HuH-7 (cell line): Measurements from ENCODE around the gene ZNF326.
"Not testable (repeated sequence)": the region's sequence is repeated elsewhere in the genome, so short reads cannot be mapped to it uniquely, and the experiment has no call there.

Source experiments
- DNase-seq: peaks from one replicate; pipeline ENCODE4 v3.0.0; 2011; ENCODE audit warnings: low spot score

The ZNF326 gene

GRCh38 chr1:89971600-89971999, 23.3 kb upstream of the ZNF326 start:
- no peak for DNase-seq

DNA sequence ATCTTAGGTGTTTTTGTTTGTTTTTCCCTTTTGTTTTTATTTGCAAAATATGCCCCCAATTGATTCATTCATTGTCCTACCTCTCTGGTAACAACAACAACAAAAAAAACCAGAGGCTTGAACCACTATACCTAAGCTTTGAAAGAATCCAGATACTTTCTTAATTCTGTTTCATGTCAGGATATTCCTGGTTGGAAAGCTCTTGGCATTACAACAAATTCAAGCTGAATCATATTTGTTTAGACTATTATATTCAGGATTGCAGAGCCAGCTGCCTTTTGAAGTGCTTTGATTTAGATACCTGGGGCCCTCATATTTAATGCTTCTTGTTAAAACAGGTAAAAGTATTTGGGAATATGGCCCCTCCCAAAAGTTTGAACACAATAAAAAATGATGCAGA, 22.9 kb upstream of the ZNF326 start:
- no peak for DNase-seq

DNA sequence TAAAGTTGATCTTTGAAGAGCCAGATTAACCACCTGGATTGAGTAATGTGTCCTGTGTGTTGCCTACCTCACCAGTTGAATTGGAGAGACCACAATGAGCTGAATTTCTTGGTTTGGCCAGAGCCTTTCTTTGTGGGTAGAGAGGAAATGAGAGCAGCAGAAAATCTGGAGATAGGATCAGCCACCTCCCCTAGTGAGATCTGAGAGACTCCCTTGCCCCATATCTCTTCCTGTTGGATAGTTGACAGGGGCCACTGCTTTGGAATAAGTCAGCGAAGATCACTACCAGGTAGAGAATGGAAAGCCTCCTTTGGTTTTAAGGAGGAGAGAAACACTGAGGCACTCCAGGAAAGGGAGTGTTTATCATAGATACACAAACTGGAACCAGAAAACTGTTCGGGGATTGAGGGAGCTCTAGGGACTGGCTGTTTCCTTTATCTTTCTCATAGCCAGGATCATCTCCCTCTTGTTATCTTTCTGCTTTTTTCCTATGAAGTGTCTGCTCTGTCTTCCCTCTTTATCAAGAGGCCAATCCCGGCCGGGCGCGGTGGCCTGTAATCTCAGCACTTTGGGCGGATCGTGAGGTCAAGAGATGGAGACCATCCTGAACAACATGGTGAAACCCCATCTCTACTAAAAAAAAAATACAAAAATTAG, 21.3 kb upstream of the ZNF326 start:
- no peak for DNase-seq

DNA sequence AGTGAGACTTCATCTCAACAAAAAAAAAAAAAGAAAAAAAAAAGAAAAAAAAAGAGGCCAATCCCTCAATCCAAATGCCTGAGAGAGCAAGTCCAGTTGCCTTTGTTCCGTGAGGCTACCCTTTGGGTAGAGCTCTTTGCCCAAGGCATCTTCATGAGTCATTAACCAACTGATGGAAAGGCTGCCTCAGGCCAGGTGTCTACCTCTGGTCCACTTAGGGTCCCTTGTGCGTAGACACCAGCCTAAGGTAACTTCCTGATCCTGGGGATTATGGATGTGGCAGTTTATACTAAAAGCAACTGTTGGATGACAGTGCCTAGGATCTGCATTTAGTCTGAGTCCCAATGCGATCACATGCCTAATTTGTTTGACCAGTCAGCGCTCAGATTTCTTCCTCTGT, 20.7 kb upstream of the ZNF326 start:
- no peak for DNase-seq

GRCh38 chr1:89974696-89975470, 20.0 kb upstream of the ZNF326 start:
- no peak for DNase-seq

GRCh38 chr1:89975540-89976125, 19.3 kb upstream of the ZNF326 start:
- no peak for DNase-seq

- no peak for DNase-seq
These were observed 16.2 kb upstream of the ZNF326 start for GRCh38 chr1:89978755-89979154.

DNA sequence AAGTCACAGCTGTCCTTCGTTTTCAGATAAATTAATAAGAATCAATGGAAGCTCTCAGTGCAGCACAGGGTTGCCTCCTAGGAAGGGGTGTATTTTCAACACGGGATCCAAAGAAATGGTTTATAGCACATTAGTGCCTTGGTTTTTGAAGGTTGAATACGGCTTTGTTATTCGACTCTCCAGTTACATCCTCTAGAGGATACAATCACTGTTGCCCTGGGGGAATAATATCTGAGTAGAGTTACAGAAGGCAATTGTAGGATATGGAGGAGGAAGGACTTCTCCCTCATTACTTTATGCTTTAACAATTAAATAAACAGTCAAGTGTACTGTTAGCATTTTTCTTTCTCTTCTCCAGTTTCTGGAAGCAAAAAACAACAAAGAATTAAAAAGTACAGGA, 14.3 kb upstream of the ZNF326 start:
- no peak for DNase-seq

GRCh38 chr1:89982846-89983245, 12.1 kb upstream of the ZNF326 start:
- DNase-seq: not testable (repeated sequence)

GRCh38 chr1:89984564-89985116, 10.3 kb upstream of the ZNF326 start:
- not testable (repeated sequence) for DNase-seq

- DNase-seq: no peak
These were observed 8.9 kb upstream of the ZNF326 start for GRCh38 chr1:89986020-89986419.

DNA sequence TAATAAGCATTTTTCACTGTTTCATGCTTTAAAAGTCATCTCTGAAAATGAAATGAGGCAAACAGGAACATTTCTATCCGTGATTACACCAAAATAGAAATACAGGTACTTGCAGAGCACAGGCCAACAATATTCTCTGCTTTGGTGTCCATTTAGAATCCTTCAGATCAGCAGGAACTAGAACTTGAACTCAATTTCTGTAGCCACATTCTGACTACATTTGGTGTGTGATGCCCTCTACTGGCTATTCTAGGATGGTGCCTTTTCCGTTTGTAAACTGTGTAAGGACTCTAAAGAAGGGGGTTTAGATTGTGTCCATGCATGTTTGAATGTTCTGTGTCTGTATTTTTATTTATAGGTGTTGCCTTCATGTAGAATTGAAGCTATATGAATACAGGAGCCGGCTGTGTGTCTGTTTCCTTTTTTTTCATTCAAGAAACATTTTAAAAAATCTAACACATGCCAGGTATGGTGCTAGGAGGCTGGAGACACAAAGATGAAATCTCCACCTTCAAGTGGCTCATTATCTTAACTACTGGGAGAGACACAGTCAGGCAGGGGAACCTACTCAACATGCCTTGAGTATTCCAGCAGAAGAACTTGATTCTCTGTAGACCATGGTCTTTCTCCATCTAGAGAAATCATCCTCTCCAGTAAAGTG, 7.6 kb upstream of the ZNF326 start:
- DNase-seq: peak; percentile 81

DNA sequence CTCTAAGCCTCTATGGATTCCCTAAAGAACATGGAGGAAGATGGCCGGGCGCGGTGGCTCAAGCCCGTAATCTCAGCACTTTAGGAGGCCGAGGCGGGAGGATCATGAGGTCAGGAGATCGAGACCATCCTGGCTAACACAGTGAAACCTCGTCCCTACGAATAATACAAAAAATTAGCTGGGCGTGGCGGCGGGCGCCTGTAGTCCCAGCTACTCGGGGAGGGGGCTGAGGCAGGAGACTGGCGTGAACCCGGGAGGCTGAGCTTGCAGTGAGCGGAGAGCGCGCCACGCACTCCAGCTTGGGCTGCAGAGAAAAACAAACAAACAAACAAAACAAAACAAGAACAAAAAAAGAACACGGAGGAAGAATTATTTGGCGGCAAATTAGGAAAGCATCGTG, 5.8 kb upstream of the ZNF326 start:
- no peak for DNase-seq

- peak; percentile 45 for DNase-seq
These were observed 5.1 kb upstream of the ZNF326 start for GRCh38 chr1:89989799-89990198.

- DNase-seq: no peak
These were observed 3.7 kb upstream of the ZNF326 start for GRCh38 chr1:89990976-89991831.

DNA sequence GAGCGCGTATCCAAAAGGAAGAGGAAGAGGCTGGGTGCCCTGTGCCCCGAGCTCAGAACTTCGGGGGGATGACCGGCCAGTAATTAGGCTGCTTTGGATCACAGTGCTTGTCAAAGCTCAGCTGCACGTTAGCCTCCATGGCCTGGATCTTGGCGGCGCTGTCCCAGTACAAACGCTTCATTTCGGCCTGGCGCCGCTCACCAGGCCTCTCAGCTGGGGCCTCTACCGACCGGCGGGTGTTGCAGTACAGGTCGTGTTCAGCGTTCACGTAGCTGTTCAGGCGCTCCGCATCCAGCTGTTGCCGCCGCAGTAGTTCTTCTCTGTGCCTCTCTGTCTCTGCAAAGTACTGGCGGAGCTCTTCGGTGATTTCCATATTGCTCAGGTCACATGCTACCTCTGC, 1.4 kb upstream of the ZNF326 start:
- DNase-seq: no peak

DNA sequence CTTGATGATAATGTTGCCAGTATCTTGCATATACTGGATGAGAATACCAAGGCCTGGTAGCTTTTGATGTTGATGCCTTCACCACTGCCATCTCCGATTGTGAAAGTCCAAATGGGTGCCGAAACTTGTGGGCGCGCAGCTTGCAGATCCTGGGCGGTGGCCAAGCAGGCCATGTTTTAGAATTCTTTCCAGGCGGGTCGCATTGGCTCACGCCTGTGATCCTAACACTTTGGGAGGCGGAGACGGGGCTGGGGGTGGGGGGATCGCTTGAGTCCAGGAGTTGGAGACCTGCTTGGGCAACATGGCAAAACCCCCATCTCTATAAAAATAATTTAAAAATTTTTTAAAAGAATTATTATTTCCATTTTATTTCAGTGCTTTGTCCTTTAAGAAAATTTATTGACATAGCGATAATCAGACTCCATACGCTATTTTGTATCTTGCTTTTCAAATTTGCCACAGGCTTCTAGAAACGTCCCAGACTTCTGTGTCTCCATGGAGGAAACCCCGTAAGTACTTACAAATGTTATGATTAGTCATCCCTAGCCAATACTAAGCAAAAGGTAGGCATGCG, 592 bp upstream of the ZNF326 start:
- no peak for DNase-seq

- DNase-seq: no peak
These were observed 914 bp downstream of the ZNF326 start for GRCh38 chr1:89995598-89996449.

DNA sequence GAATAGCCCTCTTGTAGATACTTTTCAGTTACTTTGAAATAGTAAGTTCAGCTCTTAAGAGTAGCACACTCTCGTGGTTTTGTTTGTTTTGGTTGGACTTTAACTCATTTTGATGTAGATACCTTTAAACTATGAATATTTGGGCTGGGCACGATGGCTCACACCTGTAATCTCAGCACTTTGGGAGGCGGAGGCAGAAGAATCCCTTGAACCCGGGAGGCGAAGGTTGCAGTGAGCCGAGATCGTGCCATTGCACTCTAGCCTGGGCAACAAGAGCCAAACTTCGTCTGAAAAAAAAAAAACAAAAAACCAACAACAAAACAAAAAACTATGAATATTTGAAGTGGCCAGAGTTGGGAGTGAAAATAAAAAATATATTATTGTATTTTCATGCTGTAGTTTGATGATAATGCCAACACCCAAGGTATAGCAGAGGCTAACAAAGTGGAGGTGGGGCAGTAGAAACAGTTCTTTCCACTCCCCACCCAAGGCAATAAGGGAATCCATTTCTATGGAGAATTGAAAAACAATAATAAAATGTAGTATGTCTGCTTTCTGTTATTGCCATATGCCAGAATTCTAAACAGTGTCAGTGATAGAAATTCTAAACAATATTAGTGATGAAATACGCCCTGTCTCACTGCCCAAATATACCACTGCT, 1.7 kb downstream of the ZNF326 start:
- no peak for DNase-seq

DNA sequence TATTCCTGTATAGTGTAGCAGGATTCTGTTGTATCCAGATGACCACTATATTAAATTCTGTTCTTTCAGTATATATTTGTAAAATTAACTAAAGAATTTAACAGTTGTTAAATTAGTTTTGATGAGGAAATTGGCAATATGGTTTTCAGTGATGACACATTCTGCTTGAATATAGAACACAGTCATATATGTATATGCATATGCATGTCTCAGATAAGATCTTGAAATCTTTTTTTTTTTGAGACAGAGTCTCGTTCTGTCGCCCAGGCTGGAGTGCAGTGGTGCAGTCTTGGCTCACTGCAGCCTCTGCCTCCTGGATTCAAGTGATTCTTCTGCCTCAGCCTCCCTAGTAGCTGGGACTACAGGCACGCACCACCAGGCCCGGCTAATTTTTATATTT, 2.2 kb downstream of the ZNF326 start:
- not testable (repeated sequence) for DNase-seq
